Colonic mucosa (tissue), 4 donors: ENCODE results near the gene MLXIPL. TPM values are rescaled to one million over a fixed set of nuclear protein-coding genes. Genes with fewer than 3 reads are reported as not detected.
"Not testable (repeated sequence)": the region's sequence is repeated elsewhere in the genome, so short reads cannot be mapped to it uniquely, and the experiment has no call there.

ENCODE experiments used
- DNase-seq: peaks from one replicate; pipeline ENCODE4 v3.0.0-alpha.2; 2020
- H3K27ac ChIP-seq: fragments of 200-600 bp; one replicate; pipeline ENCODE4 v1.8.0; 2021
- H3K27me3 ChIP-seq: fragments of 200-600 bp; one replicate; pipeline ENCODE4 v1.8.0; 2021
- H3K36me3 ChIP-seq: fragments of 200-600 bp; one replicate; pipeline ENCODE4 v1.8.0; 2021
- H3K4me1 ChIP-seq: fragments of 200-600 bp; one replicate; pipeline ENCODE4 v1.8.0; 2021; ENCODE audit warnings: mild to moderate bottlenecking
- H3K4me3 ChIP-seq: fragments of 200-600 bp; one replicate; pipeline ENCODE4 v1.8.0; 2021
- H3K9ac ChIP-seq, 2 donors: one replicate each; pipeline ENCODE4 v1.7.0; 2013; ENCODE audit warnings: control low read depth in 2 of 2, low read depth in 2 of 2, low read length in 2 of 2
- H3K9me3 ChIP-seq: fragments of 200-600 bp; one replicate; pipeline ENCODE4 v1.8.0; 2021
- CTCF ChIP-seq: fragments of 200-600 bp; IDR thresholded peaks from one replicate; pipeline ENCODE4 v1.8.0; 2022; ENCODE audit warnings: antibody characterized with exemption, mild to moderate bottlenecking
- intact Hi-C: fragments of 100-400 bp; cut with DNase I; formaldehyde crosslinking; loops from one replicate; pipeline ENCODE4 v1.14.1; 2022
- total RNA-seq, 2 donors: library from RNA; stranded (reverse); fragmentation: NEBNext Ultra II Directional in 1 of 2; extraction: Animal tissue kit (Norgen Biotek cat#: 25700) in 1 of 2; gene quantifications; one replicate each; pipeline ENCODE4 v1.2.1, GENCODE V29; 2021
- donor health status: healthy.
- donor health status: DM: no; HTN: no; CAD: no.
- donor health status: DM: no; HTN: no; CAD: no.

MLXIPL gene
- total RNA-seq, 2 donors from 2014 or later, result 9.5 to 15.7 TPM

GRCh38 chr7:73613954-73614735, 10.2 kb downstream of the MLXIPL start:
- no peaks in the 10 kb centered on the region for H3K9me3 ChIP-seq
- intact Hi-C loops, result loop anchor here (10.0 kb wide), 1 partner anchor 241 kb away; no protein-coding TSS in a partner anchor
- H3K36me3 ChIP-seq, result no peaks in the 10 kb centered on the region
- H3K27ac ChIP-seq, result no peak overlapping the region
- no peaks in the 10 kb centered on the region for H3K27me3 ChIP-seq
- DNase-seq, result peak; percentile 56
- no peak overlapping the region for H3K4me3 ChIP-seq
- no peaks in the 10 kb centered on the region for H3K4me1 ChIP-seq
- no peak for TF ChIP-seq CTCF
- peak overlapping the region in 1 of 2 donors; percentile 63 for H3K9ac ChIP-seq

GRCh38 chr7:73612598-73613269, 11.6 kb downstream of the MLXIPL start:
- peak; percentile 85 for DNase-seq
- Histone ChIP-seq H3K9me3 (no peaks in the 10 kb centered on the region), H3K27ac (peak overlapping the region; percentile 8), H3K36me3 (no peaks in the 10 kb centered on the region), H3K9ac (no peak overlapping the region), H3K4me3 (no peak overlapping the region), H3K4me1 (no peaks in the 10 kb centered on the region), H3K27me3 (no peaks in the 10 kb centered on the region)
- intact Hi-C loops, result loop anchor here (10.0 kb wide), 1 partner anchor 242 kb away; no protein-coding TSS in a partner anchor
- TF ChIP-seq CTCF, result no peak

- Histone ChIP-seq H3K4me3 (no peak overlapping the region), H3K4me1 (no peaks in the 10 kb centered on the region), H3K9me3 (no peaks in the 10 kb centered on the region), H3K36me3 (no peaks in the 10 kb centered on the region), H3K27me3 (no peaks in the 10 kb centered on the region), H3K27ac (no peak overlapping the region), H3K9ac (no peak overlapping the region)
- intact Hi-C loops, result loop anchor here (10.0 kb wide), 1 partner anchor 244 kb away; no protein-coding TSS in a partner anchor
- no peak for TF ChIP-seq CTCF
- DNase-seq, result no peak
Measured at GRCh38 chr7:73611017-73611555, 13.2 kb downstream of the MLXIPL start.

- H3K4me3 ChIP-seq, result no peak overlapping the region
- intact Hi-C loops, result loop anchor here (10.0 kb wide), 1 partner anchor 245 kb away; no protein-coding TSS in a partner anchor
- H3K4me1 ChIP-seq, result no peaks in the 10 kb centered on the region
- H3K9ac ChIP-seq, result no peak overlapping the region
- H3K27me3 ChIP-seq, result no peaks in the 10 kb centered on the region
- no peak overlapping the region for H3K27ac ChIP-seq
- TF ChIP-seq CTCF, result no peak
- H3K9me3 ChIP-seq, result no peaks in the 10 kb centered on the region
- no peaks in the 10 kb centered on the region for H3K36me3 ChIP-seq
- no peak for DNase-seq
Measured at GRCh38 chr7:73610105-73610504, 14.2 kb downstream of the MLXIPL start.

GRCh38 chr7:73607692-73607983, 16.7 kb downstream of the MLXIPL start:
- not testable (repeated sequence) for H3K9ac ChIP-seq, DNase-seq, H3K27ac ChIP-seq, H3K4me1 ChIP-seq, H3K4me3 ChIP-seq, H3K36me3 ChIP-seq, H3K9me3 ChIP-seq, H3K27me3 ChIP-seq
- intact Hi-C loops, result loop anchor here (2.0 to 5.0 kb wide), 2 partner anchors 65 to 117 kb away; no protein-coding TSS in a partner anchor
